H4 (cell line): ENCODE results near the gene RSKR. TPM values are rescaled to one million over a fixed set of nuclear protein-coding genes. Genes with fewer than 3 reads are reported as not detected.
"Not testable (repeated sequence)": the region's sequence is repeated elsewhere in the genome, so short reads cannot be mapped to it uniquely, and the experiment has no call there.

Experiments used
- DNase-seq: peaks from one replicate; pipeline ENCODE4 v3.0.0-alpha.2; 2015; ENCODE audit warnings: low spot score
- total RNA-seq: library from RNA; depleted of rRNA; stranded (reverse); fragments of >200 nt; shearing (Covaris generic); gene quantifications from 2 replicates; pipeline ENCODE4 v1.2.3, GENCODE V29; 2014; rRNA removed

Gene RSKR
- total RNA-seq, 1 experiment from 2014 or later, result 2.9 TPM

GRCh38 chr17:28577466-28577824, 36.5 kb downstream of the RSKR start:
- no peak for DNase-seq

GRCh38 chr17:28576758-28577465, 37.1 kb downstream of the RSKR start, which contains the start of gene ALDOC:
TSS of gene ALDOC (minus strand) at chr17:28576895. CDS start at chr17:28575532, 1,363 bp downstream.
- DNase-seq, result peak; percentile 34

GRCh38 chr17:28576016-28576415, 38.0 kb downstream of the RSKR start:
- DNase-seq, result not testable (repeated sequence)

- no peak for DNase-seq
These were observed 38.7 kb downstream of the RSKR start for GRCh38 chr17:28575126-28575795.

- no peak for DNase-seq
These were observed 39.5 kb downstream of the RSKR start for GRCh38 chr17:28574526-28574925.

GRCh38 chr17:28573966-28574480, 40.0 kb downstream of the RSKR start:
- no peak for DNase-seq

- DNase-seq, result no peak
These were observed 40.5 kb downstream of the RSKR start for GRCh38 chr17:28573521-28573920.

- DNase-seq, result no peak
These were observed 41.0 kb downstream of the RSKR start for GRCh38 chr17:28573040-28573380.

GRCh38 chr17:28572259-28573039, 41.5 kb downstream of the RSKR start:
- DNase-seq, result no peak

GRCh38 chr17:28571361-28572122, 42.4 kb downstream of the RSKR start, which contains the start of gene PIGS:
TSS of gene PIGS (minus strand) at chr17:28571524. CDS start at chr17:28571496, 28 bp downstream.
- peak; percentile 90 for DNase-seq

GRCh38 chr17:28570716-28571360, 43.1 kb downstream of the RSKR start:
- DNase-seq, result no peak

- DNase-seq, result no peak
These were observed 44.5 kb downstream of the RSKR start for GRCh38 chr17:28569446-28569845.

- no peak for DNase-seq
These were observed 46.4 kb downstream of the RSKR start for GRCh38 chr17:28567604-28568003.

GRCh38 chr17:28563475-28563874, 50.5 kb downstream of the RSKR start:
- no peak for DNase-seq

Other genes starting within 250 kb of the RSKR start
- gene SEBOX, start 249.0 kb downstream of the RSKR start, total RNA-seq, result not detected in 2 replicates
- not detected in 2 replicates for gene VTN, start 243.9 kb downstream of the RSKR start, total RNA-seq
- gene SARM1, start 242.5 kb downstream of the RSKR start, total RNA-seq, result 8.7 and 11.2 TPM in 2 replicates
- 4.7 and 4.9 TPM in 2 replicates for gene SLC46A1, start 208.0 kb downstream of the RSKR start, total RNA-seq
- gene SLC13A2, start 140.5 kb downstream of the RSKR start, total RNA-seq, result not detected in 2 replicates
- gene FOXN1, start 107.8 kb downstream of the RSKR start, total RNA-seq, result not detected in 2 replicates
- gene UNC119, start 61.6 kb downstream of the RSKR start, total RNA-seq, result 39.0 and 39.7 TPM in 2 replicates
- gene PIGS, start 42.7 kb downstream of the RSKR start, total RNA-seq, result 74.4 and 90.7 TPM in 2 replicates
- gene ALDOC, start 37.3 kb downstream of the RSKR start, total RNA-seq, result 6.2 and 8.1 TPM in 2 replicates
- 72.2 and 80.2 TPM in 2 replicates for gene SPAG5, start 15.2 kb downstream of the RSKR start, total RNA-seq
- 66.0 and 80.6 TPM in 2 replicates for gene BLTP2, start 31.0 kb upstream of the RSKR start, total RNA-seq
- gene SDF2, start 47.7 kb upstream of the RSKR start, total RNA-seq, result 76.6 and 82.9 TPM in 2 replicates
- gene SUPT6H, start 48.0 kb upstream of the RSKR start, total RNA-seq, result 19.3 and 26.0 TPM in 2 replicates
- 0.70 TPM in 1 of 2 replicates, not detected in the other for gene PROCA1, start 97.7 kb upstream of the RSKR start, total RNA-seq
- 233 and 275 TPM in 2 replicates for gene RAB34, start 103.7 kb upstream of the RSKR start, total RNA-seq
- gene RPL23A, start 105.8 kb upstream of the RSKR start, total RNA-seq, result 957 and 967 TPM in 2 replicates
- gene TLCD1, start 112.0 kb upstream of the RSKR start, total RNA-seq, result 21.0 and 34.2 TPM in 2 replicates
- 1.4 and 3.1 TPM in 2 replicates for gene NEK8, start 114.6 kb upstream of the RSKR start, total RNA-seq
- gene TRAF4, start 129.8 kb upstream of the RSKR start, total RNA-seq, result 27.7 and 40.5 TPM in 2 replicates
- gene FAM222B, start 228.6 kb upstream of the RSKR start, total RNA-seq, result 3.6 and 4.1 TPM in 2 replicates
- gene ERAL1, start 240.8 kb upstream of the RSKR start, total RNA-seq, result 23.4 and 37.5 TPM in 2 replicates